Liver (tissue), 9 donors: ENCODE data around the gene VSTM2L. TPM values are rescaled to one million over a fixed set of nuclear protein-coding genes. Genes with fewer than 3 reads are reported as not detected.

Experiments
- DNase-seq: peaks from one replicate; pipeline ENCODE4 v3.0.0-alpha.2; 2017; ENCODE audit warnings: low spot score
- H3K27ac ChIP-seq, 2 donors: one replicate each; pipeline ENCODE4 v1.7.0; 2013; ENCODE audit warnings: inconsistent platforms in 2 of 2, low read length in 2 of 2, control low read depth in 1 of 2, low read depth in 1 of 2, mild to moderate bottlenecking in 1 of 2
- H3K27me3 ChIP-seq, 4 donors: one replicate each; pipeline versions ENCODE4 v1.6.1 to v1.7.0; 2013; ENCODE audit warnings: low read length in 3 of 4, inconsistent platforms in 1 of 4, mild to moderate bottlenecking in 1 of 4, moderate library complexity in 1 of 4; ENCODE audit not compliant: control insufficient read depth in 4 of 4, insufficient read depth in 4 of 4
- H3K36me3 ChIP-seq, 4 donors: one replicate each; pipeline versions ENCODE4 v1.6.1 to v1.7.0; 2013; ENCODE audit warnings: low read length in 3 of 4, mild to moderate bottlenecking in 3 of 4, low read depth in 1 of 4, moderate library complexity in 1 of 4; ENCODE audit not compliant: control insufficient read depth in 4 of 4, insufficient read depth in 3 of 4
- H3K4me1 ChIP-seq, 4 donors: one replicate each; pipeline versions ENCODE4 v1.6.1 to v1.7.0; 2013; ENCODE audit warnings: low read length in 3 of 4, mild to moderate bottlenecking in 3 of 4, moderate library complexity in 1 of 4; ENCODE audit not compliant: control insufficient read depth in 4 of 4, insufficient read depth in 4 of 4
- H3K4me3 ChIP-seq, 3 donors: one replicate each; pipeline versions ENCODE4 v1.6.1 to v1.7.0; 2013; ENCODE audit warnings: low read length in 3 of 3, control low read depth in 1 of 3, low read depth in 1 of 3, mild to moderate bottlenecking in 1 of 3
- H3K9ac ChIP-seq, 2 donors: one replicate each; pipeline ENCODE4 v1.7.0; 2013; ENCODE audit warnings: low read length in 2 of 2, mild to moderate bottlenecking in 2 of 2, moderate library complexity in 2 of 2, control low read depth in 1 of 2, low read depth in 1 of 2
- H3K9me3 ChIP-seq, 4 donors: one replicate each; pipeline versions ENCODE4 v1.6.1 to v1.7.0; 2013; ENCODE audit warnings: low read length in 3 of 4; ENCODE audit not compliant: control insufficient read depth in 4 of 4
- EGR1 ChIP-seq, 2 donors: IDR thresholded peaks; 2 replicates each; pipeline ENCODE4 v1.6.1; 2016 to 2018; ENCODE audit warnings: antibody characterized with exemption in 2 of 2, low read depth in 2 of 2
- FOXA1 ChIP-seq: IDR thresholded peaks from 2 replicates; pipeline ENCODE4 v1.6.1; 2016; ENCODE audit warnings: antibody characterized with exemption
- FOXA2 ChIP-seq: IDR thresholded peaks from 2 replicates; pipeline ENCODE4 v1.6.1; 2016; ENCODE audit warnings: antibody characterized with exemption
- HNF4A ChIP-seq, 2 donors: conservative IDR thresholded peaks; 2 replicates each; pipeline ENCODE4 v1.6.1; 2016; ENCODE audit warnings: antibody characterized with exemption in 2 of 2, mild to moderate bottlenecking in 2 of 2
- HNF4G ChIP-seq: IDR thresholded peaks from 2 replicates; pipeline ENCODE4 v1.6.1; 2016; ENCODE audit warnings: antibody characterized with exemption
- NR2F2 ChIP-seq: IDR thresholded peaks from 2 replicates; pipeline ENCODE4 v1.6.1; 2016; ENCODE audit warnings: antibody characterized with exemption
- RAD21 ChIP-seq, 2 donors: IDR thresholded peaks; 2 replicates each; pipeline ENCODE4 v1.6.1; 2016; ENCODE audit warnings: antibody characterized with exemption in 2 of 2, mild to moderate bottlenecking in 2 of 2
- RXRA ChIP-seq, 2 donors: IDR thresholded peaks; 2 replicates each; pipeline ENCODE4 v1.6.1; 2017 to 2018; ENCODE audit warnings: antibody characterized with exemption in 2 of 2, mild to moderate bottlenecking in 1 of 2
- SP1 ChIP-seq: IDR thresholded peaks from 2 replicates; pipeline ENCODE4 v1.6.1; 2018; ENCODE audit warnings: antibody characterized with exemption, mild to moderate bottlenecking
- TAF1 ChIP-seq: conservative IDR thresholded peaks from 2 replicates; pipeline ENCODE4 v1.6.1; 2016; ENCODE audit warnings: antibody characterized with exemption, mild to moderate bottlenecking
- WGBS: extraction: QIAGEN DNeasy Blood & Tissue Kit; methylation state at CpG from one replicate; pipeline ENCODE4 v1.1.7; 2013; 5-methylcytosine and 5-hydroxymethylcytosine counted together
- polyA plus RNA-seq, 2 donors: library from polyadenylated mRNA; stranded (reverse) in 1 of 2; unstranded in 1 of 2; fragments of 200-250 nt in 1 of 2; fragments of >200 nt in 1 of 2; fragmentation: Nextera tagmentation in 1 of 2; extraction: Ambion mirVana in 1 of 2; gene quantifications; one replicate each; pipeline versions ENCODE4 v1.2.1 to v1.2.3, GENCODE V29; 2013 to 2015
- total RNA-seq, 2 donors: library from RNA; depleted of rRNA; stranded (reverse); fragments of >200 nt; gene quantifications; one replicate each; pipeline ENCODE4 v1.2.3, GENCODE V29; 2014
- TF ChIP-seq, protein P1 (sequence below): IDR thresholded peaks from 2 replicates; pipeline ENCODE4 v1.6.1; 2016; ENCODE audit warnings: antibody characterized with exemption
- TF ChIP-seq, protein P2 (sequence below): IDR thresholded peaks from 2 replicates; pipeline ENCODE4 v1.6.1; 2016; ENCODE audit warnings: antibody characterized with exemption
- TF ChIP-seq, protein P3 (sequence below): IDR thresholded peaks from 2 replicates; pipeline ENCODE4 v1.6.1; 2016; ENCODE audit warnings: antibody characterized with exemption
- TF ChIP-seq, protein P4 (sequence below): IDR thresholded peaks from 2 replicates; pipeline ENCODE4 v1.6.1; 2016; ENCODE audit warnings: antibody characterized with exemption, mild to moderate bottlenecking
- TF ChIP-seq, protein P5 (sequence below): fragments of 150-350 bp; IDR thresholded peaks from 2 replicates; pipeline ENCODE4 v1.5.1; 2017; ENCODE audit warnings: improper control_type of control experiment, low read depth, low read length; ENCODE audit not compliant: missing input control
- donor health status: healthy.
- donor health status: healthy.
- donor health status: healthy.
- donor health status: healthy.
- donor health status: healthy.

The VSTM2L gene
- total and polyA plus RNA-seq, 4 donors = 0.31 to 0.79 (median 0.56) TPM

DNA sequence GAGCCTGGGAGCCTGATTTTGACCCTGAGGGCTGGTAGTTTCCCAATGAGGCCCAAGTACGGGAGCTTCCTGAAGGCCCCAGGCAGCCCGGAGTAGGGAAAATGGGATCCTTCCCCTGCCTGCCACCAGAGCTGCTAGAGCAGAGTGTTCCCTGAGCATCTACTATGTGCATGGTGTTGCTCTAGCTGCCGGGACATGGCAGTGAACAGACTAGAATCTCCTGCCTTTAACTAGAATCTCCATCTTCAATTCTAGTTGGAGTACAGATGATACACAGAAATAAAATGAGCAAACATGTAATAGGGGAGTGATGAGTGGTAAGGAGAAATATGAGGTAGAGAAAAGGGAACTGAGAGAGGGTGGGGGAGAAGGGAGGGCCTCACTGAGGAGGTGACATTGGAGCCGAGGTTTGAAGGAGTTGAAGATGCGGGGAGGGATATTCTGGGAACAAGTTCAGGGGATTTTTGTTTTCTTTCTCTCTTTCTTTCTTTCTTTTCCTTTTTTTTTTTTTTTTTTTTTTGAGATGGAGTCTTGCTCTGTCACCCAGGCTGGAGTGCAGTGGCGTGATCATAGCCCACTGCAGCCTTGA lies 18.5 kb downstream of the VSTM2L start:
- no peak overlapping the region for H3K4me3 ChIP-seq
- 83% methylated on average over 6 of the region's 6 CpGs for WGBS
- no peaks in the 10 kb centered on the region for H3K9me3 ChIP-seq
- no peak overlapping the region for H3K27ac ChIP-seq
- no peak for DNase-seq
- H3K4me1 ChIP-seq = peaks cover 0 to 6% (median 5%) of the 10 kb centered on the region in 4 donors
- H3K27me3 ChIP-seq = no peaks in the 10 kb centered on the region
- no peak overlapping the region for H3K9ac ChIP-seq
- H3K36me3 ChIP-seq = no peaks in the 10 kb centered on the region
- TF ChIP-seq RAD21 (IDR thresholded peaks at IDR 0.05) (no peak), RXRA (IDR thresholded peaks at IDR 0.05) (no peak), TAF1 (no peak), SP1 (no peak)

DNA sequence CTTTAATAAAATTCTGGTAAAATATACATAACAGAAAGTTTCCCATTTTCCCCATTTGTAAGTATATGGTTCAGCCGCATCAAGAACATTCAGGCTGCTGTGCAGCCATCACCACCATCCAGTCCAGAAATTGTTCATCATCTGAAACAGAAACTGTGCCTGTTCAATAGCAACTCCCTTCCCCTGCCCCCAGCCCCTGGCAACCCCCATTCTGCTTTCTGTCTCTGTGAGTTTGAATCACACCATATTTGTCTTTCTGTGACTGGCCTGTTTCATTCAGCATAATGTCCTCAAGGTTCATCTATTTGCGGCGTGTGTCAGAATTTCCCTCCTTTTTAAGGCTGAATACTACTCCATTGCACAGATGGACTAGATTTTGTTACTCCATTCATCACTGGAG lies 19.1 kb downstream of the VSTM2L start:
- Histone ChIP-seq H3K4me1 (peaks cover 0 to 6% (median 5%) of the 10 kb centered on the region in 4 donors), H3K9ac (no peak overlapping the region), H3K36me3 (no peaks in the 10 kb centered on the region), H3K4me3 (no peak overlapping the region), H3K9me3 (no peaks in the 10 kb centered on the region), H3K27me3 (no peaks in the 10 kb centered on the region), H3K27ac (no peak overlapping the region)
- TF ChIP-seq EGR1 (IDR thresholded peaks at IDR 0.05; ENCODE audit: low read depth in 2 of 2) (no peak), FOXA2 (no peak), HNF4G (no peak), HNF4A (conservative IDR thresholded peaks at IDR 0.05) (no peak), TAF1 (no peak), FOXA1 (no peak), SP1 (no peak), NR2F2 (no peak), RAD21 (IDR thresholded peaks at IDR 0.05) (no peak)
- TF ChIP-seq, protein P1, sequence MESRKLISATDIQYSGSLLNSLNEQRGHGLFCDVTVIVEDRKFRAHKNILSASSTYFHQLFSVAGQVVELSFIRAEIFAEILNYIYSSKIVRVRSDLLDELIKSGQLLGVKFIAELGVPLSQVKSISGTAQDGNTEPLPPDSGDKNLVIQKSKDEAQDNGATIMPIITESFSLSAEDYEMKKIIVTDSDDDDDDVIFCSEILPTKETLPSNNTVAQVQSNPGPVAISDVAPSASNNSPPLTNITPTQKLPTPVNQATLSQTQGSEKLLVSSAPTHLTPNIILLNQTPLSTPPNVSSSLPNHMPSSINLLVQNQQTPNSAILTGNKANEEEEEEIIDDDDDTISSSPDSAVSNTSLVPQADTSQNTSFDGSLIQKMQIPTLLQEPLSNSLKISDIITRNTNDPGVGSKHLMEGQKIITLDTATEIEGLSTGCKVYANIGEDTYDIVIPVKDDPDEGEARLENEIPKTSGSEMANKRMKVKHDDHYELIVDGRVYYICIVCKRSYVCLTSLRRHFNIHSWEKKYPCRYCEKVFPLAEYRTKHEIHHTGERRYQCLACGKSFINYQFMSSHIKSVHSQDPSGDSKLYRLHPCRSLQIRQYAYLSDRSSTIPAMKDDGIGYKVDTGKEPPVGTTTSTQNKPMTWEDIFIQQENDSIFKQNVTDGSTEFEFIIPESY = no peak
- TF ChIP-seq, protein P2, sequence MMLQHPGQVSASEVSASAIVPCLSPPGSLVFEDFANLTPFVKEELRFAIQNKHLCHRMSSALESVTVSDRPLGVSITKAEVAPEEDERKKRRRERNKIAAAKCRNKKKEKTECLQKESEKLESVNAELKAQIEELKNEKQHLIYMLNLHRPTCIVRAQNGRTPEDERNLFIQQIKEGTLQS = no peak
- TF ChIP-seq, protein P3, sequence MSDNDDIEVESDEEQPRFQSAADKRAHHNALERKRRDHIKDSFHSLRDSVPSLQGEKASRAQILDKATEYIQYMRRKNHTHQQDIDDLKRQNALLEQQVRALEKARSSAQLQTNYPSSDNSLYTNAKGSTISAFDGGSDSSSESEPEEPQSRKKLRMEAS = no peak
- TF ChIP-seq, protein P4, sequence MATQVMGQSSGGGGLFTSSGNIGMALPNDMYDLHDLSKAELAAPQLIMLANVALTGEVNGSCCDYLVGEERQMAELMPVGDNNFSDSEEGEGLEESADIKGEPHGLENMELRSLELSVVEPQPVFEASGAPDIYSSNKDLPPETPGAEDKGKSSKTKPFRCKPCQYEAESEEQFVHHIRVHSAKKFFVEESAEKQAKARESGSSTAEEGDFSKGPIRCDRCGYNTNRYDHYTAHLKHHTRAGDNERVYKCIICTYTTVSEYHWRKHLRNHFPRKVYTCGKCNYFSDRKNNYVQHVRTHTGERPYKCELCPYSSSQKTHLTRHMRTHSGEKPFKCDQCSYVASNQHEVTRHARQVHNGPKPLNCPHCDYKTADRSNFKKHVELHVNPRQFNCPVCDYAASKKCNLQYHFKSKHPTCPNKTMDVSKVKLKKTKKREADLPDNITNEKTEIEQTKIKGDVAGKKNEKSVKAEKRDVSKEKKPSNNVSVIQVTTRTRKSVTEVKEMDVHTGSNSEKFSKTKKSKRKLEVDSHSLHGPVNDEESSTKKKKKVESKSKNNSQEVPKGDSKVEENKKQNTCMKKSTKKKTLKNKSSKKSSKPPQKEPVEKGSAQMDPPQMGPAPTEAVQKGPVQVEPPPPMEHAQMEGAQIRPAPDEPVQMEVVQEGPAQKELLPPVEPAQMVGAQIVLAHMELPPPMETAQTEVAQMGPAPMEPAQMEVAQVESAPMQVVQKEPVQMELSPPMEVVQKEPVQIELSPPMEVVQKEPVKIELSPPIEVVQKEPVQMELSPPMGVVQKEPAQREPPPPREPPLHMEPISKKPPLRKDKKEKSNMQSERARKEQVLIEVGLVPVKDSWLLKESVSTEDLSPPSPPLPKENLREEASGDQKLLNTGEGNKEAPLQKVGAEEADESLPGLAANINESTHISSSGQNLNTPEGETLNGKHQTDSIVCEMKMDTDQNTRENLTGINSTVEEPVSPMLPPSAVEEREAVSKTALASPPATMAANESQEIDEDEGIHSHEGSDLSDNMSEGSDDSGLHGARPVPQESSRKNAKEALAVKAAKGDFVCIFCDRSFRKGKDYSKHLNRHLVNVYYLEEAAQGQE = no peak
- TF ChIP-seq, protein P5, sequence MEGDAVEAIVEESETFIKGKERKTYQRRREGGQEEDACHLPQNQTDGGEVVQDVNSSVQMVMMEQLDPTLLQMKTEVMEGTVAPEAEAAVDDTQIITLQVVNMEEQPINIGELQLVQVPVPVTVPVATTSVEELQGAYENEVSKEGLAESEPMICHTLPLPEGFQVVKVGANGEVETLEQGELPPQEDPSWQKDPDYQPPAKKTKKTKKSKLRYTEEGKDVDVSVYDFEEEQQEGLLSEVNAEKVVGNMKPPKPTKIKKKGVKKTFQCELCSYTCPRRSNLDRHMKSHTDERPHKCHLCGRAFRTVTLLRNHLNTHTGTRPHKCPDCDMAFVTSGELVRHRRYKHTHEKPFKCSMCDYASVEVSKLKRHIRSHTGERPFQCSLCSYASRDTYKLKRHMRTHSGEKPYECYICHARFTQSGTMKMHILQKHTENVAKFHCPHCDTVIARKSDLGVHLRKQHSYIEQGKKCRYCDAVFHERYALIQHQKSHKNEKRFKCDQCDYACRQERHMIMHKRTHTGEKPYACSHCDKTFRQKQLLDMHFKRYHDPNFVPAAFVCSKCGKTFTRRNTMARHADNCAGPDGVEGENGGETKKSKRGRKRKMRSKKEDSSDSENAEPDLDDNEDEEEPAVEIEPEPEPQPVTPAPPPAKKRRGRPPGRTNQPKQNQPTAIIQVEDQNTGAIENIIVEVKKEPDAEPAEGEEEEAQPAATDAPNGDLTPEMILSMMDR = no peak
- WGBS = 92% methylated on average over 3 of the region's 3 CpGs
- DNase-seq = no peak
